Upper lobe of right lung (tissue), 1 donor: ENCODE measurements around the gene TCF7L2. TPM values are rescaled to one million over a fixed set of nuclear protein-coding genes. Genes with fewer than 3 reads are reported as not detected.

Experiments
- ATAC-seq: fragments of 200-7000 bp; cut with Tn5 transposase; one replicate; pipeline ENCODE4 v1.9.1; 2020; ENCODE audit warnings: mild to moderate bottlenecking, moderate library complexity
- DNase-seq: peaks from one replicate; pipeline ENCODE4 v3.0.0-alpha.2; 2020
- H3K27ac ChIP-seq: fragments of 200-600 bp; one replicate; pipeline ENCODE4 v1.8.0; 2022
- H3K27me3 ChIP-seq: fragments of 200-600 bp; one replicate; pipeline ENCODE4 v1.8.0; 2022; ENCODE audit warnings: mild to moderate bottlenecking
- H3K36me3 ChIP-seq: fragments of 200-600 bp; one replicate; pipeline ENCODE4 v1.8.0; 2022
- H3K4me1 ChIP-seq: fragments of 200-600 bp; one replicate; pipeline ENCODE4 v1.8.0; 2022
- H3K4me3 ChIP-seq: fragments of 200-600 bp; one replicate; pipeline ENCODE4 v1.8.0; 2022; ENCODE audit warnings: mild to moderate bottlenecking
- H3K9me3 ChIP-seq: fragments of 200-600 bp; one replicate; pipeline ENCODE4 v1.8.0; 2022
- CTCF ChIP-seq: fragments of 200-600 bp; IDR thresholded peaks from one replicate; pipeline ENCODE4 v1.8.0; 2022; ENCODE audit warnings: antibody characterized with exemption
- intact Hi-C: fragments of 100-400 bp; cut with DNase I; formaldehyde crosslinking; loops from one replicate; pipeline ENCODE4 v1.11.0; 2022
- total RNA-seq: library from RNA; stranded (reverse); fragmentation: NEBNext Ultra II Directional; extraction: Animal tissue kit (Norgen Biotek cat#: 25700); gene quantifications from one replicate; pipeline ENCODE4 v1.2.1, GENCODE V29; 2021
- donor health status: DM: no; HTN: yes; CAD: no; lungs with severe emphysema.

TCF7L2 gene
- total RNA-seq, 1 donor from 2014 or later = 47.4 TPM

DNA sequence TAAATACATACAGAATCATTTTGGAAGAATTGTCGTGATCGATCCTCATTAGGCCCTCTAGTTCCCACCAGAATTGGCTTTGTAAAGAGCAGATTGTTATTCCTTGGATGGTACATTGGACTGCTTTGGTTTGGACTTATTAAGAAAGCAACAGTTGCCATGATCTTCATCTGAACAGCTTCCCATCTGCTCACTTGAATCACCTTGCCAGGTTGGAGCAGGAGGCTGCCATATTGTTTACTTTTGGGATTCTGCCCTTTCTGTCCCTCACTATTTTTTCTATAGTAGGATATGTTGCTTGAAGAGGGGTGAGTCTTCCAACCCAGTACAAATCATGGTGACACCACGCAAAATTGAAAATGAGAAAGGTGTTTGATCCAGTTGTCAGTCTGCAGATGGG is 199.6 kb downstream of the TCF7L2 start:
- no peaks in the 10 kb centered on the region for H3K27me3 ChIP-seq
- intact Hi-C loops = no loop called here
- TF ChIP-seq CTCF = no peak
- H3K27ac ChIP-seq = no peak overlapping the region
- no peaks in the 10 kb centered on the region for H3K9me3 ChIP-seq
- no peaks in the 10 kb centered on the region for H3K4me1 ChIP-seq
- peaks cover 85% of the 10 kb centered on the region for H3K36me3 ChIP-seq
- H3K4me3 ChIP-seq = no peak overlapping the region
- DNase-seq (no peak), ATAC-seq (no peak)

DNA sequence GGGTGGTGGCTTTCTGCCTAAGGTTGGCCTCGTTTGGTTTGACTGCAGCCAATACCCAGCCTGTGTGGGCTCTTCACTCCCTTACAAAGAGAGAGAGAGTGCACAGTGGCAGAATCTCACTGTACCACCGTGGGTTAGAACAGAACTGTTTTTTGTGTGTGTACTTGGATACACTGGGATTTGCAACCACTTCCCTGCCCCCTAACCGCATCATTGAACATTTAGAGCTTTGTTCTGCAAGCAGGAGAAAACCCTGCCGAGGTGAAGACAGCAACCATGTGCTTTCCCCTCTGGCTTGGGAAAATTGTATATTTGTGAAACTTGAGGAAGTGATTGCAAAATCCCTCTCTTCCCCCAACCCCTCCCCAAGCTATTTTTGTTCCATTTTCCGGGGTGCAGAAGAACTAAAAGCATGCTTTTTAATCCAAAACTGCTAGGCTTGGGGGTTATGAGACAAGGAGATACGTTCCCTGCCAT is 201.2 kb downstream of the TCF7L2 start:
- Histone ChIP-seq H3K9me3 (no peaks in the 10 kb centered on the region), H3K36me3 (peaks cover 81% of the 10 kb centered on the region)
- peak; percentile 47 for ATAC-seq

GRCh38 chr10:113153493-113154102 is 203.6 kb downstream of the TCF7L2 start:
- ATAC-seq = peak; percentile 75
- no peak for TF ChIP-seq CTCF
- H3K27me3 ChIP-seq = no peaks in the 10 kb centered on the region
- H3K36me3 ChIP-seq = peaks cover 78% of the 10 kb centered on the region
- no peak for DNase-seq
- no peaks in the 10 kb centered on the region for H3K9me3 ChIP-seq
- H3K27ac ChIP-seq = no peak overlapping the region
- no peaks in the 10 kb centered on the region for H3K4me1 ChIP-seq
- intact Hi-C loops = no loop called here
- H3K4me3 ChIP-seq = no peak overlapping the region

More for the DNA sequence above, 201.2 kb downstream of the TCF7L2 start:
- intact Hi-C loops = no loop called here
- Histone ChIP-seq H3K27me3 (no peaks in the 10 kb centered on the region), H3K4me3 (no peak overlapping the region), H3K27ac (no peak overlapping the region), H3K4me1 (no peaks in the 10 kb centered on the region)
- no peak for DNase-seq
- no peak for TF ChIP-seq CTCF

DNA sequence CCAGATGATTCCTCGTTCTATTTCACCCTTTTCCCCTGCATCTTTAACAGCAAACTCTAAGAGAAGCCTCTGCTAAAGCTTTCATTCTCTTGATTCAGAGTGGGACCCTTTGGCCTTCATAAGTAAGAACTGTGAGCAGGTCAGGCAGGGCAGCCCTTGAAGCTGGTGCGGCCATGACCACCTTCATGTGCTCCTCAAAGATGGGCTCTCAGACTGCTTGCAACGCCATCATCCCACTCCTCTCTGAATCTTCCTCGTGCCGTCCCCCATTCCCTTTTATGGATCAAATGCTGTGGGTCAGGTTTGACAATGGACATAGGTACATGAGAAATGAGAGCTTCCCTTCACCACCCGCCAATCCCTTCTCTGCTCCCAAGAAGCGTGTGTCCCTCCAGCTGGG is 207.4 kb downstream of the TCF7L2 start:
- no peak for ATAC-seq
- intact Hi-C loops = no loop called here

DNA sequence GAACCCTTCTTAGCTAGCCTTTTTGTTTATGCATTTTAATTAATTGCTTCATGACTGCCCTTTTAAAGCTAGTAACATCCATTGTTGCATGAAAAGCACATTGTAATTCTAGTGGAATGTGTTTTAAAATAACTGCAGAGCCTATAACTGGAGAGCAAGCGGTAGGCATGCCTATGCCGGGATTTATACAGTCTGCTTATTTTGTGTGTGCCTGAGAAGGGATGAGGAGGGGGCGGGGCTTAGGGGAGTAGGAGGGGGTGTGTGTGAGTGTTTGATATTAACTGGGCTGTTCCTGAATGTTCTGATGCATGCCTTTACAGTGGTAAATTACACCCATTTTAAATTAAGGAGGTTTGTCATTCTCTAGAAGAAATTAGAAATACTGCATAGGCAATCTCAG is 208.1 kb downstream of the TCF7L2 start:
- no peaks in the 10 kb centered on the region for H3K4me1 ChIP-seq
- DNase-seq = no peak
- peak; percentile 21 for ATAC-seq
- H3K27me3 ChIP-seq = no peaks in the 10 kb centered on the region
- no peak overlapping the region for H3K4me3 ChIP-seq
- H3K9me3 ChIP-seq = no peaks in the 10 kb centered on the region
- H3K27ac ChIP-seq = no peak overlapping the region
- intact Hi-C loops = no loop called here
- TF ChIP-seq CTCF = no peak
- H3K36me3 ChIP-seq = peaks cover 62% of the 10 kb centered on the region

More for the DNA sequence above, 207.4 kb downstream of the TCF7L2 start:
- Histone ChIP-seq H3K9me3 (no peaks in the 10 kb centered on the region), H3K4me3 (no peak overlapping the region), H3K27ac (no peak overlapping the region), H3K4me1 (no peaks in the 10 kb centered on the region), H3K27me3 (no peaks in the 10 kb centered on the region), H3K36me3 (peaks cover 70% of the 10 kb centered on the region)
- DNase-seq = no peak
- no peak for TF ChIP-seq CTCF

GRCh38 chr10:113159563-113159962 is 209.5 kb downstream of the TCF7L2 start:
- Histone ChIP-seq H3K4me3 (no peak overlapping the region), H3K36me3 (peaks cover 49% of the 10 kb centered on the region), H3K4me1 (no peaks in the 10 kb centered on the region), H3K27ac (no peak overlapping the region), H3K9me3 (no peaks in the 10 kb centered on the region), H3K27me3 (no peaks in the 10 kb centered on the region)
- TF ChIP-seq CTCF = no peak
- intact Hi-C loops = no loop called here
- no peak for DNase-seq
- no peak for ATAC-seq
